ENCODE results near the gene EVA1B. TPM values are rescaled to one million over a fixed set of nuclear protein-coding genes. Genes with fewer than 3 reads are reported as not detected.
A peak's percentile ranks its signal among the peaks of the same experiment; 100 is the strongest.

Gene EVA1B
- total RNA-seq, 1 donor from 2014 or later, result 115 TPM

DNA sequence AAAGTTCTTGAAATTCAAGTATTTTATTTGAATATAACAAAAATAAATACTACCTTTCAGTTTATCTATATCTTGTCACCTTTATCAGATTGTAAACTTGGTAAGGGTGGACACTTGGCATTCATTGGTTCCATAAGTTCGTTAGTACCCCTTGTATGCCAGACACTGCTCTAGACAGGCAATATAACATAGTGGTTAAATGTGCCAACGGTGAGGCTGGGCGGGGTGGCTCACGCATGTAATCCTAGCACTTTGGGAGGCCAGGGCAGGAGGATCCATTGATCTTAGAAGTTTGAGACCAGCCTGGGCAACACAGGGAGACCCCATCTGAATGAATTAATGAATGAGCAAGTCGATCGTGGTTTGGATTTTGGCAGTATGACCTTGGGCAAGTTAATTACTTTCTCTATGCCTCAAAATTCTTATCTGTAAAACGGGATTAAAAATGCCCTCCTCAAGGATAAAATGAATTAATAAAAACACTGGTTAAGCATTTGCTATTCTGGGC lies 43.6 kb downstream of the EVA1B start:
- no peak for DNase-seq (ENCODE audit: extremely low spot score, unreplicated experiment)
- Mint-ChIP-seq H3K27ac (ENCODE audit: unreplicated experiment) (peak overlapping the region; percentile 51), H3K4me3 (ENCODE audit: unreplicated experiment) (no peak overlapping the region), H3K36me3 (ENCODE audit: unreplicated experiment) (peaks cover 9% of the 10 kb centered on the region), H3K9me3 (ENCODE audit: unreplicated experiment) (no peaks in the 10 kb centered on the region), H3K4me1 (ENCODE audit: unreplicated experiment) (peaks cover 7% of the 10 kb centered on the region), H3K27me3 (ENCODE audit: unreplicated experiment) (no peaks in the 10 kb centered on the region)
- TF ChIP-seq, protein P1, sequence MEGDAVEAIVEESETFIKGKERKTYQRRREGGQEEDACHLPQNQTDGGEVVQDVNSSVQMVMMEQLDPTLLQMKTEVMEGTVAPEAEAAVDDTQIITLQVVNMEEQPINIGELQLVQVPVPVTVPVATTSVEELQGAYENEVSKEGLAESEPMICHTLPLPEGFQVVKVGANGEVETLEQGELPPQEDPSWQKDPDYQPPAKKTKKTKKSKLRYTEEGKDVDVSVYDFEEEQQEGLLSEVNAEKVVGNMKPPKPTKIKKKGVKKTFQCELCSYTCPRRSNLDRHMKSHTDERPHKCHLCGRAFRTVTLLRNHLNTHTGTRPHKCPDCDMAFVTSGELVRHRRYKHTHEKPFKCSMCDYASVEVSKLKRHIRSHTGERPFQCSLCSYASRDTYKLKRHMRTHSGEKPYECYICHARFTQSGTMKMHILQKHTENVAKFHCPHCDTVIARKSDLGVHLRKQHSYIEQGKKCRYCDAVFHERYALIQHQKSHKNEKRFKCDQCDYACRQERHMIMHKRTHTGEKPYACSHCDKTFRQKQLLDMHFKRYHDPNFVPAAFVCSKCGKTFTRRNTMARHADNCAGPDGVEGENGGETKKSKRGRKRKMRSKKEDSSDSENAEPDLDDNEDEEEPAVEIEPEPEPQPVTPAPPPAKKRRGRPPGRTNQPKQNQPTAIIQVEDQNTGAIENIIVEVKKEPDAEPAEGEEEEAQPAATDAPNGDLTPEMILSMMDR (IDR thresholded peaks at IDR 0.05), result no peak

DNA sequence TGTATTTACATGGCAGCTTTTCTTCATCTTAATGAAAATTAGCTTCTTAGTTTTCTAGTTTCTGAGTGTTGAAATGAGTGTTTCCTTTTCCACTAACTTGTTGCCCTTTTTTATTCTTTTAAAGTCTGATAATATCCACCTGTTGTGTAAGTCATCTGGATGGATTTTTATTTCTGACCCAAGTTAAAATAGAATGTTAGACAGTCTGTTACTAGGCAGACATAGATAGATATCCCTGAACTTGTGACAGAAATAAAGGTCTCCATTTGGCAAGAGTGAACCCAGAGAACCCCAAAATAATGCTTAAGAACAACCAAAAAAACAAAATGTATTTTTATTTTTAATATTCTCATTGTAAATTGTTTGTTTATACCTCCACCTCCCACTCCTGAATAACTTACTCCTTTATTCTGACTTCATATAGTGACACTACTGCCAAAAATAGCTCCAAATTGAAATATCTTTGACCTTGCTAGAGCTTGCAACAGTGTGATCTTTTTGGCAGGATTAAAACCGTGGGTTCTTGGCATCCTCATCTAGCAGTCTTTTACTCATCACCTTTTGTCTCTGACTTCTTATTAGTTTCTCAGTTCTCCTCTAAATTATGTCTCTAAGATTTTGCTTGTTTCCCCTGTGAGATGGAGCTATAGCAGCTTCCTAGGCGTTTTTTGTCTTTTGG lies 44.2 kb downstream of the EVA1B start:
- no peaks in the 10 kb centered on the region for H3K27me3 Mint-ChIP-seq (ENCODE audit: unreplicated experiment)
- no peaks in the 10 kb centered on the region for H3K9me3 Mint-ChIP-seq (ENCODE audit: unreplicated experiment)
- H3K36me3 Mint-ChIP-seq (ENCODE audit: unreplicated experiment), result peaks cover 11% of the 10 kb centered on the region
- H3K4me3 Mint-ChIP-seq (ENCODE audit: unreplicated experiment), result no peak overlapping the region
- peak overlapping the region; percentile 51 for H3K27ac Mint-ChIP-seq (ENCODE audit: unreplicated experiment)
- H3K4me1 Mint-ChIP-seq (ENCODE audit: unreplicated experiment), result peaks cover 7% of the 10 kb centered on the region
- no peak for DNase-seq (ENCODE audit: extremely low spot score, unreplicated experiment)
- TF ChIP-seq, protein P1 (IDR thresholded peaks at IDR 0.05), result no peak

DNA sequence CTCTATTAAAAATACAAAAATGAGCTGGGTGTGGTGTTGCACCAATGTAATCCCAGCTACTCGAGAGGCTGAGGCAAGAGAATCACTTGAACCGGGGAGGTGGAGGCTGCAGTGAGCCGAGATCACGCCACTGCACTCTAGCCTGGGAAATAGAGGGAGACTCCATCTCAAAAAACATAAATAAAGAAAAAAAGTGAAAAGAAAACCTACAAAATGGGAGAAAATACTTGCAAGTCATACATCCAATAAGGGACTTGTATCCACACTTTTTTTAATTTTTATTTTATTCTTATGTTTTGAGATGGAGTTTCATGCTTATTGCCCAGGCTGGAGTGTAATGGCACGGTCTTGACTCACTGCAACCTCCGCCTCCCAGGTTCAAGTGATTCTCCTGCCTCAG lies 46.8 kb downstream of the EVA1B start:
- DNase-seq (ENCODE audit: extremely low spot score, unreplicated experiment), result no peak
- TF ChIP-seq, protein P1 (IDR thresholded peaks at IDR 0.05), result no peak
- Mint-ChIP-seq H3K27ac (ENCODE audit: unreplicated experiment) (no peak overlapping the region), H3K4me1 (ENCODE audit: unreplicated experiment) (peaks cover 7% of the 10 kb centered on the region), H3K36me3 (ENCODE audit: unreplicated experiment) (peaks cover 17% of the 10 kb centered on the region), H3K9me3 (ENCODE audit: unreplicated experiment) (no peaks in the 10 kb centered on the region), H3K27me3 (ENCODE audit: unreplicated experiment) (no peaks in the 10 kb centered on the region), H3K4me3 (ENCODE audit: unreplicated experiment) (no peak overlapping the region)

DNA sequence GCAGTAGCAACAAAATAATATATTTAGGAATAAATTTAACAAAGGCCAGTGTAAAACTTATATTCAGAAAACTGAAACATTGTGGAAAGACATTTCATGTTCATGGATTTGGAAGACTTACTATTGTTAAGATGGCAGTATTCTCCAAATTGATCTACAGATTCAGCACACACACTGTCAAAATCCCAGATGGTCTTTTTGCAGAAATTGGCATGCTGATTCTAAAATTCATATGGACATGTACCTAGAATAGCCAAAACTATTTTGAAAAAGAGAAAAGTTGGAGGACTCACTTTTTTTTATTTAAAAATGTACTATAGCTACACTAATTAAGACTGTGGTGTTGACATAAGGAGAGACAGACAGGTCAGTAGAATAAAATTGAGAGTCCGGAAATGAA lies 49.2 kb downstream of the EVA1B start:
- no peaks in the 10 kb centered on the region for H3K9me3 Mint-ChIP-seq (ENCODE audit: unreplicated experiment)
- TF ChIP-seq, protein P1 (IDR thresholded peaks at IDR 0.05), result no peak
- no peaks in the 10 kb centered on the region for H3K4me1 Mint-ChIP-seq (ENCODE audit: unreplicated experiment)
- H3K36me3 Mint-ChIP-seq (ENCODE audit: unreplicated experiment), result peaks cover 22% of the 10 kb centered on the region
- H3K27ac Mint-ChIP-seq (ENCODE audit: unreplicated experiment), result no peak overlapping the region
- H3K4me3 Mint-ChIP-seq (ENCODE audit: unreplicated experiment), result no peak overlapping the region
- no peaks in the 10 kb centered on the region for H3K27me3 Mint-ChIP-seq (ENCODE audit: unreplicated experiment)
- DNase-seq (ENCODE audit: extremely low spot score, unreplicated experiment), result no peak

DNA sequence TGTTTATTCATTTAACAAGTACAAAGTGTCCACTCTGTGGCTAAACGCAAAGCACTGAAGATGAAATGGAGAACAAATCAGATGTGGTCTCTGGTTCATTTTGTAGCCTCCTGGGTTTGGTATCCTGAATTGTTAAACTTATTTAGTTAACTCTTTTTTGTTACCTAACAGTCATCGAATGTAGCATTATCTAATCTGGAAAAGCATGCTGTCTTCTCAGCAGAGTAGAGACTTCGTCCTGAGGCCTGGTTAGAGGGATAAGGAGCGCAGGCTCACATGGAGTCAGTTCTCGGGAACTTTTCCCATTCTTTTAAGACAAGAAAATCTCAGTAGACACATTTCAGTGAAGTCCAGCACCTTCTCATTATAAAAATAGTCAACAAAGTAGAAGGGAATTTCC lies 50.4 kb downstream of the EVA1B start:
- DNase-seq (ENCODE audit: extremely low spot score, unreplicated experiment), result no peak
- TF ChIP-seq, protein P1 (IDR thresholded peaks at IDR 0.05), result no peak
- H3K4me3 Mint-ChIP-seq (ENCODE audit: unreplicated experiment), result no peak overlapping the region
- no peaks in the 10 kb centered on the region for H3K27me3 Mint-ChIP-seq (ENCODE audit: unreplicated experiment)
- H3K4me1 Mint-ChIP-seq (ENCODE audit: unreplicated experiment), result peaks cover 4% of the 10 kb centered on the region
- no peaks in the 10 kb centered on the region for H3K9me3 Mint-ChIP-seq (ENCODE audit: unreplicated experiment)
- peaks cover 23% of the 10 kb centered on the region for H3K36me3 Mint-ChIP-seq (ENCODE audit: unreplicated experiment)
- no peak overlapping the region for H3K27ac Mint-ChIP-seq (ENCODE audit: unreplicated experiment)

Other genes with a start within 250 kb of the EVA1B start
- gene TEKT2, start 239.6 kb downstream of the EVA1B start, total RNA-seq, result 0.39 and 0.70 TPM in 2 replicates
- 19.7 and 24.4 TPM in 2 replicates for gene ADPRS, start 234.8 kb downstream of the EVA1B start, total RNA-seq
- gene COL8A2, start 198.4 kb downstream of the EVA1B start, total RNA-seq, result 8.2 and 10.1 TPM in 2 replicates
- gene TRAPPC3, start 174.2 kb downstream of the EVA1B start, total RNA-seq, result 68.9 and 72.4 TPM in 2 replicates
- 157 and 163 TPM in 2 replicates for gene MAP7D1, start 167.5 kb downstream of the EVA1B start, total RNA-seq
- 117 and 118 TPM in 2 replicates for gene THRAP3, start 99.2 kb downstream of the EVA1B start, total RNA-seq
- gene SH3D21, start 17.3 kb downstream of the EVA1B start, total RNA-seq, result 5.1 and 6.4 TPM in 2 replicates
- 42.0 and 45.0 TPM in 2 replicates for gene STK40, start 62.3 kb upstream of the EVA1B start, total RNA-seq
- gene LSM10, start 74.3 kb upstream of the EVA1B start, total RNA-seq, result 46.5 and 48.2 TPM in 2 replicates
- gene OSCP1, start 126.8 kb upstream of the EVA1B start, total RNA-seq, result 5.0 and 7.1 TPM in 2 replicates
- 59.0 and 64.4 TPM in 2 replicates for gene MRPS15, start 140.7 kb upstream of the EVA1B start, total RNA-seq
- not detected in 2 replicates for gene CSF3R, start 159.3 kb upstream of the EVA1B start, total RNA-seq